Gastroesophageal sphincter (tissue), 4 donors: Measurements from ENCODE around the gene BICC1. TPM values are rescaled to one million over a fixed set of nuclear protein-coding genes. Genes with fewer than 3 reads are reported as not detected.
A peak's percentile ranks its signal among the peaks of the same experiment; 100 is the strongest.

ENCODE experiments used
- ATAC-seq: fragments of 150-250 bp; one replicate; pipeline ENCODE4 v1.9.1; 2016; ENCODE audit warnings: mild to moderate bottlenecking, moderate library complexity
- H3K27ac ChIP-seq, 4 donors: fragments of 200-600 bp; sonication (generic) in 3 of 4; 1 replicate in 3 of 4; 2 replicates in 1 of 4; pipeline ENCODE4 v1.5.1; 2016 to 2019
- H3K27me3 ChIP-seq: fragments of 200-600 bp; sonication (generic); one replicate; pipeline ENCODE4 v1.5.1; 2019
- H3K36me3 ChIP-seq, 2 donors: fragments of 200-600 bp; sonication (generic); one replicate each; pipeline ENCODE4 v1.5.1; 2019; ENCODE audit warnings: control low read depth in 1 of 2
- H3K4me1 ChIP-seq, 3 donors: fragments of 200-600 bp; sonication (generic); 1 replicate in 2 of 3; 2 replicates in 1 of 3; pipeline ENCODE4 v1.5.1; 2016 to 2019; ENCODE audit warnings: control low read depth in 2 of 3
- H3K4me3 ChIP-seq, 2 donors: fragments of 200-600 bp; sonication (generic); one replicate each; pipeline ENCODE4 v1.5.1; 2019; ENCODE audit warnings: mild to moderate bottlenecking in 1 of 2, moderate library complexity in 1 of 2
- H3K9me3 ChIP-seq, 3 donors: fragments of 200-600 bp; sonication (generic); one replicate each; pipeline ENCODE4 v1.5.1; 2017 to 2019; ENCODE audit warnings: control low read depth in 2 of 3
- CTCF ChIP-seq, 4 experiments: fragments of 200-600 bp in 2 of 4; fragments of 450-650 bp in 2 of 4; sonication (generic) in 1 of 4; IDR thresholded peaks; one replicate each; pipeline ENCODE4 v1.5.1; 2017 to 2019; ENCODE audit warnings: antibody characterized with exemption in 4 of 4, mild to moderate bottlenecking in 2 of 4, moderate library complexity in 2 of 4
- EP300 ChIP-seq: sonication (generic); formaldehyde crosslinking; IDR thresholded peaks from one replicate; pipeline ENCODE4 v1.6.1; 2017; ENCODE audit warnings: antibody characterized with exemption, mild to moderate bottlenecking
- POLR2A ChIP-seq, 2 donors: fragments of 450-650 bp; IDR thresholded peaks; one replicate each; pipeline ENCODE4 v1.6.1; 2017; ENCODE audit warnings: antibody characterized with exemption in 2 of 2, mild to moderate bottlenecking in 2 of 2, moderate library complexity in 1 of 2
- POLR2AphosphoS5 ChIP-seq: sonication (generic); formaldehyde crosslinking; IDR thresholded peaks from one replicate; pipeline ENCODE4 v1.6.1; 2017; ENCODE audit warnings: antibody characterized with exemption
- WGBS, 2 donors: methylation state at CpG; one replicate each; pipeline ENCODE4 v1.1.5; 2018; ENCODE audit warnings: low coverage in 1 of 2; 5-methylcytosine and 5-hydroxymethylcytosine counted together
- total RNA-seq, 4 donors: library from RNA; depleted of rRNA; stranded (reverse); fragments of >200 nt; gene quantifications; one replicate each; pipeline ENCODE4 v1.1.0, GENCODE V29; 2016

BICC1 gene
- total RNA-seq, 4 donors from 2014 or later: 18.6 to 27.8 (median 22.5) TPM

DNA sequence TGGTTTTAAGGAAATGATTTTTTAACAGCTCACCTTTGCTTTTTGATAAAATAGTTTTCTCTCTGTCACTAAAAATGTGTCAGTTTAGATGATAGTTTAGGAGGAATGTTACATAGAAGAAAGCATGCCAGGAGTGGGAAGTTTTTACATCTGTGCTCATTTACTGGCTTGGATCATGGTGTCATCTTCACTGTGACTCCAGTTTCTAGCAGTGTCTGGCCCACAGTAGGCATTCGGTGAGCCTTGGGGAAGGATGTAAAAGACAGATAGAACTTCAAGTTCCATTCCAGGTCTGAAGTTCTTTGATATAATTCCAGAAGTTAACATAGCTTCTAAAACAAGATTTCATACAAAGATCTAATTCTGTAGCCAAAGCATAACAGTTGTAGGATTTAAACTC lies 259.2 kb downstream of the BICC1 start:
- 29% methylated on average over 1 of the region's 1 CpG; no CpG with 5 or more reads in 1 of the 2 donors for WGBS, 2 donors
- H3K4me1 ChIP-seq: peaks cover 3 to 27% (median 3%) of the 10 kb centered on the region in 3 donors
- ATAC-seq: no peak
- no peak for TF ChIP-seq POLR2A (IDR thresholded peaks at IDR 0.05)
- no peak for TF ChIP-seq CTCF (IDR thresholded peaks at IDR 0.05)
- H3K9me3 ChIP-seq: peaks cover 0 to 14% (median 0%) of the 10 kb centered on the region in 3 donors
- no peak overlapping the region for H3K27ac ChIP-seq
- no peaks in the 10 kb centered on the region for H3K36me3 ChIP-seq
- no peak overlapping the region for H3K4me3 ChIP-seq
- no peaks in the 10 kb centered on the region for H3K27me3 ChIP-seq

DNA sequence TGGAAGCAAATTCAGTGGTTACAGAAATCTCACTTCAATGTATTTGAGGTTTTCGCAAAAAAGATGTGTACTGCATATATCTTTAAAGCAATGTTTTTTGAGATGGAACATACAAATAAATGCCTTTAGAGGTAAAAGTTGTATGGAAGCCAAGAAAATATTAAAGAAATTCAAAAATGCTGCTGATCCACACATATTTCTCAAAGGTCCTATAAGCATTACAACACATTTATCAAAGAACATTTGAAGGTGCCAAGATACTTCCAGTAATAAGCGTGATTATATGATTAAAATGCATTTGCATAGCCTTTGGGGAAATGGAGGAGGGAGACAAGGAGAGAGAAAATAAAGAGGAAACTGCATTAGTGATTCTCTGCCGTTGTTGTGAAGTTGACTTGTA lies 260.1 kb downstream of the BICC1 start:
- no peak for TF ChIP-seq POLR2A (IDR thresholded peaks at IDR 0.05)
- no peak for TF ChIP-seq EP300
- no peak for TF ChIP-seq POLR2AphosphoS5
- TF ChIP-seq CTCF (IDR thresholded peaks at IDR 0.05): no peak
- H3K4me1 ChIP-seq: peaks cover 3 to 32% (median 5%) of the 10 kb centered on the region in 3 donors
- H3K27me3 ChIP-seq: no peaks in the 10 kb centered on the region
- no peak for ATAC-seq
- peaks cover 0 to 5% (median 0%) of the 10 kb centered on the region in 3 donors for H3K9me3 ChIP-seq
- no peak overlapping the region for H3K4me3 ChIP-seq
- no peaks in the 10 kb centered on the region for H3K36me3 ChIP-seq
- 72 to 83% methylated on average over 3 of the region's 3 CpGs for WGBS, 2 donors
- H3K27ac ChIP-seq: no peak overlapping the region

- Histone ChIP-seq H3K9me3 (no peaks in the 10 kb centered on the region), H3K27ac (no peak overlapping the region), H3K4me1 (peaks cover 3 to 32% (median 5%) of the 10 kb centered on the region in 3 donors), H3K4me3 (no peak overlapping the region), H3K27me3 (no peaks in the 10 kb centered on the region), H3K36me3 (no peaks in the 10 kb centered on the region)
- no peak for TF ChIP-seq POLR2AphosphoS5
- TF ChIP-seq CTCF (IDR thresholded peaks at IDR 0.05): no peak
- no peak for TF ChIP-seq EP300
- no peak for TF ChIP-seq POLR2A (IDR thresholded peaks at IDR 0.05)
- 71 to 93% methylated on average over 3 to 4 of the region's 4 CpGs for WGBS, 2 donors
- no peak for ATAC-seq
Measured at GRCh38 chr10:58773341-58773740, 260.7 kb downstream of the BICC1 start.

GRCh38 chr10:58773944-58774343 lies 261.3 kb downstream of the BICC1 start:
- Histone ChIP-seq H3K36me3 (no peaks in the 10 kb centered on the region), H3K27ac (no peak overlapping the region), H3K27me3 (no peaks in the 10 kb centered on the region), H3K9me3 (no peaks in the 10 kb centered on the region), H3K4me3 (no peak overlapping the region), H3K4me1 (peaks cover 3 to 32% (median 5%) of the 10 kb centered on the region in 3 donors)
- TF ChIP-seq CTCF (IDR thresholded peaks at IDR 0.05) (no peak), EP300 (no peak), POLR2AphosphoS5 (no peak), POLR2A (IDR thresholded peaks at IDR 0.05) (no peak)
- ATAC-seq: no peak
- 50 to 60% methylated on average over 1 of the region's 1 CpG for WGBS, 2 donors

GRCh38 chr10:58775960-58776567 lies 263.4 kb downstream of the BICC1 start:
- WGBS, 2 donors: 39 to 59% methylated on average over 4 of the region's 4 CpGs
- Histone ChIP-seq H3K36me3 (no peaks in the 10 kb centered on the region), H3K27me3 (no peaks in the 10 kb centered on the region), H3K9me3 (no peaks in the 10 kb centered on the region), H3K4me3 (no peak overlapping the region), H3K27ac (peak overlapping the region in 1 of 4 donors; percentile 4), H3K4me1 (peaks cover 3 to 32% (median 5%) of the 10 kb centered on the region in 3 donors)
- TF ChIP-seq EP300: no peak
- no peak for TF ChIP-seq POLR2A (IDR thresholded peaks at IDR 0.05)
- peak; percentile 26 for TF ChIP-seq POLR2AphosphoS5
- ATAC-seq: peak; percentile 80
